Trophoblast cell (in vitro differentiated cells and primary cell): ENCODE results near the gene PLCH1.

ENCODE experiments used
- DNase-seq, 2 donors: peaks; one replicate each; pipeline ENCODE4 v3.0.0-alpha.2; 2016
- H2AFZ ChIP-seq: 2 replicates; pipeline ENCODE4 v1.6.1; 2013; ENCODE audit warnings: low read length, moderate library complexity, mild to moderate bottlenecking; ENCODE audit not compliant: insufficient read depth, poor library complexity
- H2AK5ac ChIP-seq: 2 replicates; pipeline ENCODE4 v1.6.1; 2013; ENCODE audit warnings: mild to moderate bottlenecking, low read length
- H2BK120ac ChIP-seq: 2 replicates; pipeline ENCODE4 v1.6.1; 2013; ENCODE audit warnings: low read length, mild to moderate bottlenecking, moderate library complexity; ENCODE audit not compliant: insufficient read depth, poor library complexity
- H2BK12ac ChIP-seq: 2 replicates; pipeline ENCODE4 v1.6.1; 2013; ENCODE audit warnings: mild to moderate bottlenecking, low read length, moderate library complexity
- H2BK5ac ChIP-seq: 2 replicates; pipeline ENCODE4 v1.6.1; 2013; ENCODE audit warnings: low read length, low read depth, moderate library complexity, mild to moderate bottlenecking; ENCODE audit not compliant: poor library complexity
- H3K14ac ChIP-seq: 2 replicates; pipeline ENCODE4 v1.6.1; 2013; ENCODE audit warnings: mild to moderate bottlenecking, low read length
- H3K18ac ChIP-seq: 2 replicates; pipeline ENCODE4 v1.6.1; 2013; ENCODE audit warnings: mild to moderate bottlenecking, low read length
- H3K23ac ChIP-seq: 2 replicates; pipeline ENCODE4 v1.6.1; 2013; ENCODE audit warnings: low read length
- H3K27ac ChIP-seq: 2 replicates; pipeline ENCODE4 v1.5.1; 2013; ENCODE audit warnings: low read depth, mild to moderate bottlenecking, inconsistent platforms, low read length, moderate library complexity
- H3K27me3 ChIP-seq: 2 replicates; pipeline ENCODE4 v1.6.1; 2013; ENCODE audit warnings: inconsistent platforms, mild to moderate bottlenecking, low read length, moderate library complexity; ENCODE audit not compliant: insufficient read depth
- H3K36me3 ChIP-seq, 2 experiments: 1 replicate in 1 of 2; 2 replicates in 1 of 2; pipeline ENCODE4 v1.6.1; 2013; ENCODE audit warnings: low read length in 2 of 2, mild to moderate bottlenecking in 2 of 2, moderate library complexity in 1 of 2; ENCODE audit not compliant: insufficient read depth in 2 of 2, control insufficient read depth in 1 of 2
- H3K4ac ChIP-seq: 2 replicates; pipeline ENCODE4 v1.6.1; 2013; ENCODE audit warnings: low read depth, mild to moderate bottlenecking, low read length, moderate library complexity
- H3K4me1 ChIP-seq, 2 experiments: 1 replicate in 1 of 2; 2 replicates in 1 of 2; pipeline ENCODE4 v1.6.1; 2013; ENCODE audit warnings: low read length in 2 of 2, mild to moderate bottlenecking in 2 of 2, moderate library complexity in 1 of 2; ENCODE audit not compliant: insufficient read depth in 2 of 2, control insufficient read depth in 1 of 2
- H3K4me2 ChIP-seq: 2 replicates; pipeline ENCODE4 v1.6.1; 2013; ENCODE audit warnings: inconsistent platforms, mild to moderate bottlenecking, low read length, moderate library complexity
- H3K4me3 ChIP-seq: 2 replicates; pipeline ENCODE4 v1.5.1; 2013; ENCODE audit warnings: mild to moderate bottlenecking, low read depth, low read length, inconsistent platforms
- H3K79me1 ChIP-seq: one replicate; pipeline ENCODE4 v1.6.1; 2013; ENCODE audit warnings: low read length
- H3K79me2 ChIP-seq: 2 replicates; pipeline ENCODE4 v1.6.1; 2013; ENCODE audit warnings: low read length, mild to moderate bottlenecking; ENCODE audit not compliant: control insufficient read depth, insufficient read depth, poor library complexity
- H3K9ac ChIP-seq: 2 replicates; pipeline ENCODE4 v1.6.1; 2013; ENCODE audit warnings: mild to moderate bottlenecking, low read length
- H3K9me3 ChIP-seq: 2 replicates; pipeline ENCODE4 v1.6.1; 2013; ENCODE audit warnings: low read depth, mild to moderate bottlenecking, control low read depth, inconsistent platforms, low read length; ENCODE audit not compliant: insufficient read depth
- H4K12ac ChIP-seq: 2 replicates; pipeline ENCODE4 v1.6.1; 2013; ENCODE audit warnings: low read depth, mild to moderate bottlenecking, low read length, moderate library complexity
- H4K8ac ChIP-seq: 2 replicates; pipeline ENCODE4 v1.6.1; 2013; ENCODE audit warnings: low read depth, mild to moderate bottlenecking, low read length, moderate library complexity
- H4K91ac ChIP-seq: one replicate; pipeline ENCODE4 v1.6.1; 2013; ENCODE audit warnings: low read depth, mild to moderate bottlenecking, low read length, moderate library complexity
- WGBS: extraction: QIAGEN DNeasy Blood & Tissue Kit; methylation state at CpG from one replicate; pipeline ENCODE4 v1.1.7; 2013; ENCODE audit warnings: missing lambda C conversion rate; ENCODE audit not compliant: insufficient read length, insufficient coverage; ENCODE audit errors: extremely low coverage; 5-methylcytosine and 5-hydroxymethylcytosine counted together

Gene PLCH1

GRCh38 chr3:155651489-155652218 lies 93.2 kb downstream of the PLCH1 start:
- DNase-seq = no peak
- Histone ChIP-seq H4K91ac (no peak overlapping the region), H3K79me1 (no peaks in the 10 kb centered on the region), H3K9me3 (no peaks in the 10 kb centered on the region), H3K9ac (no peak overlapping the region), H4K8ac (no peak overlapping the region), H2BK12ac (no peak overlapping the region), H3K27ac (no peak overlapping the region), H3K4ac (no peak overlapping the region), H3K27me3 (no peaks in the 10 kb centered on the region), H3K4me2 (no peak overlapping the region), H3K4me1 (no peaks in the 10 kb centered on the region), H2BK5ac (no peak overlapping the region), H2AFZ (no peak overlapping the region), H3K4me3 (no peak overlapping the region), H3K36me3 (no peaks in the 10 kb centered on the region), H2AK5ac (no peak overlapping the region), H3K14ac (no peak overlapping the region), H4K12ac (no peak overlapping the region), H2BK120ac (no peak overlapping the region), H3K79me2 (no peaks in the 10 kb centered on the region), H3K23ac (no peak overlapping the region), H3K18ac (no peak overlapping the region)
- no CpG with 5 or more reads among the region's 3 CpGs for WGBS

- Histone ChIP-seq H4K91ac (no peak overlapping the region), H3K27ac (no peak overlapping the region), H3K36me3 (no peaks in the 10 kb centered on the region), H3K4me2 (no peak overlapping the region), H3K9ac (no peak overlapping the region), H3K4me1 (peaks cover 0 to 1% of the 10 kb centered on the region in 2 experiments), H2AK5ac (no peak overlapping the region), H4K12ac (no peak overlapping the region), H4K8ac (no peak overlapping the region), H3K4me3 (no peak overlapping the region), H3K18ac (no peak overlapping the region), H3K4ac (no peak overlapping the region), H2BK12ac (no peak overlapping the region), H3K27me3 (no peaks in the 10 kb centered on the region), H3K79me2 (no peaks in the 10 kb centered on the region), H2BK120ac (no peak overlapping the region), H3K9me3 (no peaks in the 10 kb centered on the region), H2AFZ (no peak overlapping the region), H2BK5ac (no peak overlapping the region), H3K23ac (no peak overlapping the region), H3K14ac (no peak overlapping the region), H3K79me1 (no peaks in the 10 kb centered on the region)
- no CpG with 5 or more reads among the region's 6 CpGs for WGBS
- DNase-seq = no peak
Observed at GRCh38 chr3:155648013-155648591, 96.8 kb downstream of the PLCH1 start.

GRCh38 chr3:155647206-155647605 lies 97.7 kb downstream of the PLCH1 start:
- Histone ChIP-seq H4K91ac (no peak overlapping the region), H3K79me2 (no peaks in the 10 kb centered on the region), H3K18ac (no peak overlapping the region), H3K27me3 (no peaks in the 10 kb centered on the region), H3K4me2 (no peak overlapping the region), H3K79me1 (no peaks in the 10 kb centered on the region), H2BK5ac (no peak overlapping the region), H4K12ac (no peak overlapping the region), H2BK12ac (no peak overlapping the region), H3K4ac (no peak overlapping the region), H2BK120ac (no peak overlapping the region), H3K36me3 (no peaks in the 10 kb centered on the region), H3K23ac (no peak overlapping the region), H2AFZ (no peak overlapping the region), H3K27ac (no peak overlapping the region), H3K14ac (no peak overlapping the region), H3K9me3 (no peaks in the 10 kb centered on the region), H3K4me3 (no peak overlapping the region), H3K9ac (no peak overlapping the region), H4K8ac (no peak overlapping the region), H3K4me1 (peaks cover 0 to 1% of the 10 kb centered on the region in 2 experiments), H2AK5ac (no peak overlapping the region)
- no peak for DNase-seq
- no CpG with 5 or more reads among the region's 2 CpGs for WGBS

- Histone ChIP-seq H3K23ac (no peak overlapping the region), H3K4me1 (peaks cover 0 to 1% of the 10 kb centered on the region in 2 experiments), H2BK12ac (no peak overlapping the region), H3K18ac (no peak overlapping the region), H3K27me3 (no peaks in the 10 kb centered on the region), H2BK5ac (no peak overlapping the region), H3K14ac (no peak overlapping the region), H3K79me1 (no peaks in the 10 kb centered on the region), H3K9ac (no peak overlapping the region), H3K4me3 (no peak overlapping the region), H3K79me2 (no peaks in the 10 kb centered on the region), H2AFZ (no peak overlapping the region), H2AK5ac (no peak overlapping the region), H4K8ac (no peak overlapping the region), H3K4ac (no peak overlapping the region), H4K12ac (no peak overlapping the region), H2BK120ac (no peak overlapping the region), H3K9me3 (no peaks in the 10 kb centered on the region), H3K27ac (no peak overlapping the region), H4K91ac (no peak overlapping the region), H3K36me3 (no peaks in the 10 kb centered on the region), H3K4me2 (no peak overlapping the region)
- no peak for DNase-seq
- no CpG with 5 or more reads among the region's 2 CpGs for WGBS
Observed at GRCh38 chr3:155646669-155647068, 98.2 kb downstream of the PLCH1 start.
